T-helper 1 cell (primary cell): Measurements from ENCODE around the gene RHOBTB1.
A peak's percentile ranks its signal among the peaks of the same experiment; 100 is the strongest.
"Not testable (repeated sequence)": the region's sequence is repeated elsewhere in the genome, so short reads cannot be mapped to it uniquely, and the experiment has no call there.

Source experiments
- DNase-seq, 5 donors: peaks; one replicate each; pipeline ENCODE4 v3.0.0-alpha.2; 2012 to 2020
- total RNA-seq, 4 donors: gene quantifications; one replicate each; lab custom pipeline; 2026; lab: John Stamatoyannopoulos, UW

Gene RHOBTB1
- total RNA-seq, result 0 reads per million in 4 donors

GRCh38 chr10:60944058-60944909 lies at the start of gene RHOBTB1:
RHOBTB1 (minus strand) TSS chr10:60944185; CDS start chr10:60911542, 32,643 bp downstream.
- DNase-seq, result peak in 2 of 5 donors; percentile 3 to 11

GRCh38 chr10:60992636-60993035 lies 48.7 kb upstream of the RHOBTB1 start:
- no peak for DNase-seq

- DNase-seq, result no peak
These were observed 46.7 kb upstream of the RHOBTB1 start for GRCh38 chr10:60990663-60991062.

GRCh38 chr10:60989400-60989876 lies 45.5 kb upstream of the RHOBTB1 start:
- no peak for DNase-seq

GRCh38 chr10:60986791-60987190 lies 42.8 kb upstream of the RHOBTB1 start:
- DNase-seq, result no peak

DNA sequence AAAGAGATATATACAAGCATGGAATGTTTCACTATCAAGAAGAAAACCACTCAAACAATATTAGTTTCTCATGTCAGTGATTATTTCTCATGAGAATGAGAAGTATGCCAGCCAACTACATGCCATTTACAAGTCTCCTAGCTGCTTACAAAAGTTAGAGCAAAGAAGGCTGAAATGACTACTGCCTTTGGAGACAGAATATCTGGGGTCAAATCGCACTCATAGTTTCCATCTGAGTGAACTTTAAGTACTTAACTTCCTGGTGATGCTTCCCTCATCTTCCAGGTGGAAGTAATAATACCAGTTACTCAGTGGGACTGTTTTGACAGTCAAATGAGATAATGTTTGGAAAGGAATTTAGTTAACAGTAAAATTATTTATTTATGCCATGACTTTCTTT lies 42.0 kb upstream of the RHOBTB1 start:
- no peak for DNase-seq

DNA sequence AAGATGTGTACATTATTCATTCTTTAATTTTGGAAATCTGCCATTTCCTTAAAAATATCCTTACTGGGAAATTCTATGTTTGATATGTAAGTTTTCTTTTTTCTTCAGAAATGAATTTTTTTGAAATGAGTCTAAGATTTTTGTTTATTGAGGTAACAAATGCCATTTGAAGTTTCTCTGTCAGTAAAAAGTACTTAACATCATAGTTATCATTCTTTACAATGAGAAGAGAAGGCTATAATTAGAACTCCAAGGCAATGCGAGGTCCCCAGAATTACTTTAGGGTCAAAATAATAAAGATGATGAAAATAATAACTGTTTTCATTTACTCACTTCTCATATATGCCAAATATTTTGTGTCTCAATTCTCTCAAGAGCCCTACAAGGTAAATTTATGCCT lies 37.0 kb upstream of the RHOBTB1 start:
- no peak for DNase-seq

GRCh38 chr10:60979667-60980104 lies 35.7 kb upstream of the RHOBTB1 start:
- no peak for DNase-seq

DNA sequence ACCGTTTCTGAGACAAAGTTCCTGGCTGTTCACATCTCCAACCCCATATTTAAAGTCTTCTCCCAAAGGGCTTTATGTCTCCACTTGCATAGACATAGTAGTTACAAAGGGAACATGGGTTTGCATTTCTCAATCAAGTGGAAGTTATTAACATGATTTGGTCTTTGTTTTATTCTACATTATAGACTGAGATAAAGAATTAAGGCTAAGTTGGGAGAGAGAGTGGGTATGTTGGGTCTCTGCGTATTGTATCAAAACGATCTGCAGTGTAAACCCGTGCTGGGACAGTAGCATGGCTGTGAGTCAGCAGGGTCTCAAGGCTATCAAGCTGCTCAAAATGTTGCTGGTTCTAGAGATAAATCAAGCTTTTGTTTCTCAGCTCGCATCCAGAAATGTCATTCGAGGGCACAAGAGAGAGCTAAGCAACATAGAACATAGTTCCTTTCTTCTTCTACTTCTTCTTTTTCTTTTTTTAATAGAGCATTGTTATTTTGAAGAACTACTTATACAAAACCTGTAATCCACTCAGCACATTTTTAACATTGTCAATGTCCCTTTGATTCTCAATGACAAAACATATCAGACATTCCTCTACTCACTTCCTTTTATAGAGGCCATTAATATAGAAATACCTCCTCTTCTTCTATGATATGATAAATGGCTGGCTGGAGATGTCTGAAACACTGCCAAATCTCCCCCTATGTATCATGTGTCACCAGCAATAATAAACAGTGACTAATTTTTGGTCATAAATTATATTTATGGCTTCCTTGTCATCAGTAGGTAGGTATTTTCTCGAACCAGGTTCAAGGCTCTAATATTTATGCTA lies 34.5 kb upstream of the RHOBTB1 start:
- no peak for DNase-seq

DNA sequence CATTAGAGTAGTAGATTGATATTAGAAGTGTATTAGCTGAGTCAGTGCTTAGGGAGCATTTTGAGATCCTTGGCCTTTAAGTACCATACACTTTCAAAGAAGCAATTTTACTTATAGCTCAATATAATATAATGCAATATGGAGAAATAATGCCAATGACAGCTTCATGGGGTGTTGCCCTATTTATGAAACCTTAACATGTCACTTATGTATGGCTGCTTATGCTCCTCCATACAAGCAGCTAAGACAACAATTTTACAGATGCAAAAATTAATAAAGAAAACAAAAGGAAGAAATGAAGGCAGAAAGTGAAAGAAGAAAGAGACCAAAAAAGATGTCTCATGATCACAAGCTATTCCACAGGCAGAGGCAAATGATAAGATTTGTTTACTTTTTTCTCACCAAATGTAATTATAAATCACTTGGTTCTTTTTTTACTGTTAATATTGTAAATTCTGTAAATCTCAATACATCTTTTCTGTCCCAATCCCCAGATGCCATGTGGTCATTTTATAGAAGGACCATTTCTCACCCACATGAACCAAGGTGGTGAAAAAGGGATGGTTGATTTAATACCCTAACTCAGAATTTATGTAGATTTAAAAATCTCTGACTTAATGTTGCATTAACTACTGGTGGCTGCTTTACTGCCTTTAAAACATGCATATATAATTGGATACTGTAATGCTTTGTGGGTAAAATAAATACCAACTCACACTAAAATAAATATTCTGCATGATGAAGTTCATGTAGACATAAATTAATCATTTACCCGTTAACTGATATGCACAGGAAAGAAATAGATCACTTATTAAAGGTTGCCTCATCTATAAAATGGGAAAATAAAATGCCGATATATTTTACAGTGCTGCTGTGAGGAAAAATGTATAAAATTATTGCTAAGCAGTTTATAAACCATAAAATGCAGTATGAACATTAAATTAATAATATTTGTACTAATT lies 33.5 kb upstream of the RHOBTB1 start:
- no peak for DNase-seq

DNA sequence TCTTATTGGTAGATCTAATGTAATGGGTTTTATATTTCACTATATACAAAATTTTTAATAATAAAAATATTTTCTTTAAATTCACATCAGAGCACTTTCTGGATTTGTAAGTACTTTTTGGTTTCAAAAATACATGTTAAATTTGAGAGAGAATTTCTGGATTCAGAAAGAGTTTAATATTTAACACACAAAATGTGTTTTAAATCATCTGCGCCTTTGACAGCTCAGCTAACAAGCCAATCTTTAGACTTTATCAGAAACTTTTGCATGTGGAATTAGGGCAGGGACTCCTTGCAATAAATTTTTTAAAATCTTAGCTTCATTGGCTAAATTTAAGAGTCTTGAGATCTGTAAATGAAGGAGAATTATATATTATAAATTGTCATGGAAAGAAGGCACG lies 32.7 kb upstream of the RHOBTB1 start:
- no peak for DNase-seq

DNA sequence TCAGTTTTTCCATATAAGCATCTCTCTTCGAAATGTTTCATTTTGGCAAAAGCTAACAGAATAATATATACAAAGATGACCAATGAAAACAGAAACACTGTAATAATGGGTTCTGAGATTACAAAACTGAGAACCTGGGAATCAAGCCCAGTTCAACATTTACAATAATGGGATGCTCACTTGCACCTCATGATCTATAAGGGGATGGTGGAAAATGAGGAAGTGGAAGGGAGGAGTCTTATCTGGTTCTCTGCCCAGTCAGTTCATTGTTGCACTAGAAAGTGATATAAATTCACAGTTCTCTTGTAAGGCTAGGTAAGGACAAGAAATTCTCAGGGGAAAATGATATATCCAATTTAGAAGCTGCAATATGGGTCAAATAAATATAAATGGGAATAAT lies 31.7 kb upstream of the RHOBTB1 start:
- no peak for DNase-seq

DNA sequence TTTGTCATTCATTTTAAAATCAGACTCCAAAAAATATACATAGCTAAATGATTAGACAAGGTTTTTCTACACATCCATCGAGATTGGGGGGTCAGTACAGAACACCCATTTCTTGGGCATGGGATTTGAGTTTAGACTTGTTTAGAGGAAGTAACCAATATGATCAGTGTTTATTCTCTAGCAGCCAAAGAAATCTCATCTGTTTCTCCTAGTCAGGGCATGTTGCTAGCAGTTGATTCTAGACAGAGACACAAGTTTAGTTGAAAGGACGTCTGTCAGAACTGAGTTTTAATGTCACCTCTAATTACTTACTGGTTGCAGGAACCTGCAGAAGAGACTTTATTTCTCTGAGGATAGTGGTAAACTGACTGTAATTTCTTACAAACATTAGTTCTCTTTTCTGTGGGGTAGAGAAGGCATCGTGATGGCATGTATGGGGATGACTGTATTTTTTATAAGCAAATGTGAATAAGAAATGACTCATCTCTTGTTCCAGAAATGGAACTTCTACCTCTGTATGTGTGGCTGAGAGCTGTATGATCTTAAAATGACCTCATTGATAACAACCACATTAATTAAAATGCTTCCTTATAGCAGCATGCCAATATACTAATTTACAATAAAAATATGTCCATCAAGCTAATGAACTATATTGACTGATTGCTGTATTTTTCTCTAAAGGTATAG lies 30.6 kb upstream of the RHOBTB1 start:
- no peak for DNase-seq

DNA sequence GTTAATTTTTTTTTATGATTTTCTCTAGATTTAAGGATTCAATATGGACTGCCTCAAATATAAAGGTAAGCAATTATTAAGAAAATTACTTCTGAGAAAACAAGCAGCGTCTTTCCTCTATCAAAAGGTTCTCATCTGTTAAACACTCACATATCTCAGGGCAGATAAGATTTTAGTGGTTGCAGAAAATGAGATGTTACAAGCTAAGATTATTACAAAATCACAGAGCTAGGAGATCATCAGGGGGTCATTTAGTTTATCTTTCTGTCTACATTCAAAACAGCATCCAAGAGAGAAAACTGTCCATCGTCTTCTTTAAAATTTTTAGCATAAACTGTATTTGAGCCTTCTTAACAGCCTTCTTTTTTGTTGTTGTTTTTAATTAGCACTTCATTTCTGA lies 29.1 kb upstream of the RHOBTB1 start:
- DNase-seq, result no peak

DNA sequence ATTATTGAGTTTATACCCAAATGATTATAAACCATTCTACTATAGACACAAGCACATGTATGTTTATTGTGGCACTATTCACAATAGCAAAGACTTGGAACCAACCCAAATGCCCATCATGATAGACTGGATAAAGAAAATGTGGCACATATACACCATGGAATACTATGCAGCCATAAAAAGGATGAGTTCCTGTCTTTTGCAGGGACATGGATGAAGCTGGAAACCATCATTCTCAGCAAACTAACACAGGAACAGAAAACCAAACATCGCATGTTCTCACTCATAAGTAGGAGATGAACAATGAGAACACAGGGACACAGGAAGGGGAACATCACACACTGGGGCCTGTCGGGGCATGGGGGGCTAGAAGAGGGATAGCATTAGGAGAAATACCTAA lies 28.2 kb upstream of the RHOBTB1 start:
- not testable (repeated sequence) for DNase-seq

DNA sequence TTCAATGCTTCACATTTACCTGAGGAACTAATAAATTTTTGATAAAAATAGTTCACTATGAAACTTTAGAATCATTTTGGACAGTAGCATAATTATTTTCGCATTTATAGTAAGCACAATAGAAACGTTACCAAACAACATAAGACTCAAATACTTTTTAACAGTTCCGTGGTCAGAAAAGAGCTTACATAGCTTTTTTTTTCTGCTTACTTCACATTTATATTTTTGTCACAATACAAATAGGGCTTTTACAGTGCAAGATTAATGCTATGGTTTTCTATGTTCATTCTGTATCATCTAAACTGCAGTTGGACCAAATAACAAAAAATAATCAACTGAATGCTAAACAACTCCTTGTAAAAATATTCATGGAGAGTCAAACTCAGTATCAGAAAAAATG lies 26.5 kb upstream of the RHOBTB1 start:
- DNase-seq, result no peak

- no peak for DNase-seq
These were observed 24.5 kb upstream of the RHOBTB1 start for GRCh38 chr10:60968504-60968903.

GRCh38 chr10:60967854-60968484 lies 24.0 kb upstream of the RHOBTB1 start:
- DNase-seq, result no peak

- no peak for DNase-seq
These were observed 23.3 kb upstream of the RHOBTB1 start for GRCh38 chr10:60967260-60967659.

DNA sequence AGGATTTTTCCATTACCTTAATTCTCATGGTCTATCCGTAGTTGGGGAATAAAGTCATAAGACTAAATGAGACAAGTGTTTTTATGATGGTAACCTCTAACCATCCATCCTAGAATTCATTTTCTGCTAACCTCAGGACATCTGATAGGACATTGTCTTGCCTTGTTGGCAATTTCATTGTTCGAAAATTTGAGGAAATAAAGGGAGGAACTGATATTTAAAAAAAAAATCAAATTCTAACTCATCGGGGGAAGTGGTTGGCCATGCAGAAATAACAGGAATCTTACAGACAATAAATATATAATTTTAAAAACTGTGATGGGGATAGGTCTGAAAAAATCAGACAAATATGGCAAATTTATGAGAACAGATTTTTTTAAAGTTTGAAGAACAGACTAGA lies 21.7 kb upstream of the RHOBTB1 start:
- DNase-seq, result no peak
